ENCODE data around the gene PIK3AP1.
"Not testable (repeated sequence)": the region's sequence is repeated elsewhere in the genome, so short reads cannot be mapped to it uniquely, and the experiment has no call there.

Gene PIK3AP1

GRCh38 chr10:96699613-96700012 is 20.7 kb downstream of the PIK3AP1 start:
- no peak for DNase-seq (ENCODE audit: extremely low read depth in 1 of 2, low read depth in 1 of 2)

- not testable (repeated sequence) for DNase-seq (ENCODE audit: extremely low read depth in 1 of 2, low read depth in 1 of 2)
Measured at GRCh38 chr10:96698305-96698704, 22.0 kb downstream of the PIK3AP1 start.

GRCh38 chr10:96697438-96697837 is 22.9 kb downstream of the PIK3AP1 start:
- no peak for DNase-seq (ENCODE audit: extremely low read depth in 1 of 2, low read depth in 1 of 2)

- DNase-seq (ENCODE audit: extremely low read depth in 1 of 2, low read depth in 1 of 2), result no peak
Measured at GRCh38 chr10:96696845-96697425, 23.4 kb downstream of the PIK3AP1 start.

- DNase-seq (ENCODE audit: extremely low read depth in 1 of 2, low read depth in 1 of 2), result no peak
Measured at GRCh38 chr10:96695975-96696634, 24.2 kb downstream of the PIK3AP1 start.

- no peak for DNase-seq (ENCODE audit: extremely low read depth in 1 of 2, low read depth in 1 of 2)
Measured at GRCh38 chr10:96695366-96695765, 24.9 kb downstream of the PIK3AP1 start.

- DNase-seq (ENCODE audit: extremely low read depth in 1 of 2, low read depth in 1 of 2), result no peak
Measured at GRCh38 chr10:96693431-96693830, 26.9 kb downstream of the PIK3AP1 start.

- DNase-seq (ENCODE audit: extremely low read depth in 1 of 2, low read depth in 1 of 2), result no peak
Measured at GRCh38 chr10:96692427-96692826, 27.9 kb downstream of the PIK3AP1 start.

- no peak for DNase-seq (ENCODE audit: extremely low read depth in 1 of 2, low read depth in 1 of 2)
Measured at GRCh38 chr10:96691761-96692160, 28.6 kb downstream of the PIK3AP1 start.

GRCh38 chr10:96690755-96691730 is 29.3 kb downstream of the PIK3AP1 start:
- DNase-seq (ENCODE audit: extremely low read depth in 1 of 2, low read depth in 1 of 2), result no peak

- no peak for DNase-seq (ENCODE audit: extremely low read depth in 1 of 2, low read depth in 1 of 2)
Measured at GRCh38 chr10:96688789-96689188, 31.5 kb downstream of the PIK3AP1 start.

GRCh38 chr10:96687317-96688012 is 32.8 kb downstream of the PIK3AP1 start:
- DNase-seq (ENCODE audit: extremely low read depth in 1 of 2, low read depth in 1 of 2), result no peak

- no peak for DNase-seq (ENCODE audit: extremely low read depth in 1 of 2, low read depth in 1 of 2)
Measured at GRCh38 chr10:96686514-96686913, 33.8 kb downstream of the PIK3AP1 start.

GRCh38 chr10:96685306-96685705 is 35.0 kb downstream of the PIK3AP1 start:
- DNase-seq (ENCODE audit: extremely low read depth in 1 of 2, low read depth in 1 of 2), result no peak

GRCh38 chr10:96684826-96685225 is 35.5 kb downstream of the PIK3AP1 start:
- no peak for DNase-seq (ENCODE audit: extremely low read depth in 1 of 2, low read depth in 1 of 2)

- no peak for DNase-seq (ENCODE audit: extremely low read depth in 1 of 2, low read depth in 1 of 2)
Measured at GRCh38 chr10:96683710-96684109, 36.6 kb downstream of the PIK3AP1 start.

- no peak for DNase-seq (ENCODE audit: extremely low read depth in 1 of 2, low read depth in 1 of 2)
Measured at GRCh38 chr10:96683065-96683464, 37.2 kb downstream of the PIK3AP1 start.

GRCh38 chr10:96681524-96681923 is 38.8 kb downstream of the PIK3AP1 start:
- no peak for DNase-seq (ENCODE audit: extremely low read depth in 1 of 2, low read depth in 1 of 2)

- DNase-seq (ENCODE audit: extremely low read depth in 1 of 2, low read depth in 1 of 2), result not testable (repeated sequence)
Measured at GRCh38 chr10:96680463-96680862, 39.9 kb downstream of the PIK3AP1 start.

GRCh38 chr10:96678725-96679124 is 41.6 kb downstream of the PIK3AP1 start:
- no peak for DNase-seq (ENCODE audit: extremely low read depth in 1 of 2, low read depth in 1 of 2)
